ENCODE measurements around the gene TM4SF1. TPM values are rescaled to one million over a fixed set of nuclear protein-coding genes. Genes with fewer than 3 reads are reported as not detected.

The TM4SF1 gene
- total and polyA plus RNA-seq, 2 donors (not counting 3 experiments of a cell fraction or from before 2014, with no cell fraction given) = 559 to 1,407 TPM

DNA sequence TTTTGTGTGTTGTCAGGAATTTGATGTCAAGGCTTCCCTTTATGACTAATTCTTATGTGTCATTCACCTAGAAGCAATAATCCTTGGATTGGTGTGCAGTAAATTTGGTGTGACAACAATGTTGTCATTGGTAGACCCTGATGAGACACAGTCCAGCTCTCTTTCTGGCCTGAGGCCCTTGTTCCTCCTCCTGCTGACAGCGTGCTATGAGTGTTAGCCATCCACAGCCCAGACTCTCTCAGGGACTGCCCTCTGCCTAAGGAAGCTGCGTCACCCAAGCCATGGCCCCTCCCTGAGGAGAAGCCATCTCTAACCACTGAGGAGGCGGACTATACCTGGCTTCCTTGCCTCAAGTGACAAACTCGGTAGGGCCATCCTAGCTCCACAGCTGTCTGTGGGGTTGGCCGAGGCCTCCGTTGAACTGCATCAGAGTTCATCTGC, 13.3 kb upstream of the TM4SF1 start:
- H3K4me2 ChIP-seq (ENCODE audit: insufficient read depth, low read length) = no peak overlapping the region
- no peaks in the 10 kb centered on the region for H4K20me1 ChIP-seq (replicated peaks; ENCODE audit: control insufficient read depth, extremely low read depth, insufficient read depth, low read length)
- intact Hi-C loops (cut with micrococcal nuclease) = no loop called here
- FAIRE-seq (no peak), DNase-seq (ENCODE audit: low read depth, low spot score) (peak; percentile 18)
- dilution Hi-C loops (cut with MboI; ENCODE audit: extremely low pct_ligation_motif_present, low sequenced_read_pairs) = no loop called here
- no peaks in the 10 kb centered on the region for H3K36me3 ChIP-seq (ENCODE audit: control insufficient read depth in 2 of 2, extremely low read depth in 1 of 2, insufficient read depth in 2 of 2, low read length in 2 of 2)
- BruUV-seq (replicated peaks) = no TSS peak
- no peak overlapping the region for H2AFZ ChIP-seq (ENCODE audit: low read depth, low read length)
- H3K27ac ChIP-seq (ENCODE audit: insufficient read depth, low read depth, low read length) = no peak overlapping the region
- no peak overlapping the region for H3K4me3 ChIP-seq (replicated peaks in 1 of 3; ENCODE audit: insufficient read depth in 1 of 3, low read depth in 1 of 3, low read length in 3 of 3)
- H3K9me3 ChIP-seq (replicated peaks; ENCODE audit: control insufficient read depth, insufficient read depth, low read length) = no peaks in the 10 kb centered on the region
- CTCF ChIA-PET = no interaction called here
- no peaks in the 10 kb centered on the region for H3K79me2 ChIP-seq (ENCODE audit: control insufficient read depth, insufficient read depth, low read length)
- peak; percentile 43 for TF ChIP-seq JUN (IDR thresholded peaks at IDR 0.05; ENCODE audit: borderline replicate concordance, insufficient read depth, insufficient read length, low read depth)
- peak; percentile 29 for TF ChIP-seq FOS (IDR thresholded peaks at IDR 0.05; ENCODE audit: borderline replicate concordance, insufficient read depth, low read length)
- no peak for TF ChIP-seq MAX (IDR thresholded peaks at IDR 0.05; ENCODE audit: insufficient read depth, insufficient read length)
- H3K4me1 ChIP-seq (ENCODE audit: control insufficient read depth, extremely low read depth, insufficient read depth, low read length) = peaks cover 45% of the 10 kb centered on the region
- H3K9me1 ChIP-seq (replicated peaks; ENCODE audit: control insufficient read depth, extremely low read depth, insufficient read depth, low read length) = no peaks in the 10 kb centered on the region
- H3K9ac ChIP-seq (replicated peaks; ENCODE audit: extremely low read depth, insufficient read depth, low read length) = no peak overlapping the region
- H3K27me3 ChIP-seq (ENCODE audit: control insufficient read depth in 2 of 2, insufficient read depth in 2 of 2, low read length in 2 of 2) = no peaks in the 10 kb centered on the region
- POLR2A ChIA-PET = interaction anchor here (1.6 kb wide), 1 partner anchor 13 kb away, joined by 6 read pairs; the partner anchor contains the start of gene TM4SF1

DNA sequence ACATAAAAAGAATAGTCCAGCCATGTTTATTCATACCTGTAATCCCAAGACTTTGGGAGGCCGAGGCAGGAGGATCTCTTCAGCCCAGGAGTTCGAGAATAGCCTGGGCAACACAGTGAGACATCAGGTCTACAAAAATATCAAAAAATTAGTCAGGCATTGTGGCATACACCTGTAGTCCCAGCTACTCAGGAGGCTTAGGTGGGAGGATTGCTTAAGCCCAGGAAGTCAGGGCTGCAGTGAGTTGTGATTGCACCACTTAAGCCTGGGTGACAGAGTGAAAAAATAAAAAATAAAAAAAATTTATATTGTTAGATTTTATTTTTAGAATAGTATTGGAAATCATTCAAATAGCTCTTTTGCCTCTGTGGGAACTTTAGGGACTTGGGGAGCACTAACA, 12.8 kb upstream of the TM4SF1 start:
- Histone ChIP-seq H3K9me1 (replicated peaks; ENCODE audit: control insufficient read depth, extremely low read depth, insufficient read depth, low read length) (no peaks in the 10 kb centered on the region), H2AFZ (ENCODE audit: low read depth, low read length) (no peak overlapping the region), H3K27ac (ENCODE audit: insufficient read depth, low read depth, low read length) (no peak overlapping the region), H3K4me2 (ENCODE audit: insufficient read depth, low read length) (no peak overlapping the region), H4K20me1 (replicated peaks; ENCODE audit: control insufficient read depth, extremely low read depth, insufficient read depth, low read length) (no peaks in the 10 kb centered on the region), H3K4me3 (replicated peaks in 1 of 3; ENCODE audit: insufficient read depth in 1 of 3, low read depth in 1 of 3, low read length in 3 of 3) (no peak overlapping the region), H3K9me3 (replicated peaks; ENCODE audit: control insufficient read depth, insufficient read depth, low read length) (no peaks in the 10 kb centered on the region), H3K4me1 (ENCODE audit: control insufficient read depth, extremely low read depth, insufficient read depth, low read length) (peaks cover 42% of the 10 kb centered on the region), H3K36me3 (ENCODE audit: control insufficient read depth in 2 of 2, extremely low read depth in 1 of 2, insufficient read depth in 2 of 2, low read length in 2 of 2) (no peaks in the 10 kb centered on the region), H3K27me3 (ENCODE audit: control insufficient read depth in 2 of 2, insufficient read depth in 2 of 2, low read length in 2 of 2) (no peaks in the 10 kb centered on the region), H3K79me2 (ENCODE audit: control insufficient read depth, insufficient read depth, low read length) (no peaks in the 10 kb centered on the region), H3K9ac (replicated peaks; ENCODE audit: extremely low read depth, insufficient read depth, low read length) (no peak overlapping the region)
- no peak for FAIRE-seq
- TF ChIP-seq FOS (IDR thresholded peaks at IDR 0.05; ENCODE audit: borderline replicate concordance, insufficient read depth, low read length) = no peak
- TF ChIP-seq MAX (IDR thresholded peaks at IDR 0.05; ENCODE audit: insufficient read depth, insufficient read length) = no peak
- no peak for TF ChIP-seq CTCF (IDR thresholded peaks at IDR 0.05; ENCODE audit: extremely low read depth in 1 of 2, insufficient read depth in 1 of 2, low read depth in 1 of 2, low read length in 2 of 2)
- no peak for TF ChIP-seq GATA2 (IDR thresholded peaks at IDR 0.05; ENCODE audit: insufficient read depth, insufficient read length, low read depth, low read length)
- no peak for TF ChIP-seq MYC (IDR thresholded peaks at IDR 0.05; ENCODE audit: low read depth, low read length)
- no peak for TF ChIP-seq EZH2 (IDR thresholded peaks at IDR 0.05; ENCODE audit: borderline replicate concordance, low read depth, low read length, severe bottlenecking)
- TF ChIP-seq JUN (IDR thresholded peaks at IDR 0.05; ENCODE audit: borderline replicate concordance, insufficient read depth, insufficient read length, low read depth) = no peak
- no peak for TF ChIP-seq POLR2AphosphoS5 (IDR thresholded peaks at IDR 0.05; ENCODE audit: insufficient read depth, low read depth, low read length)
- TF ChIP-seq POLR2A (IDR thresholded peaks at IDR 0.05; ENCODE audit: low read depth, low read length) = no peak
- dilution Hi-C loops (cut with MboI; ENCODE audit: extremely low pct_ligation_motif_present, low sequenced_read_pairs) (no loop called here), intact Hi-C loops (cut with micrococcal nuclease) (no loop called here)
- no TSS peak for BruUV-seq (replicated peaks)
- POLR2A ChIA-PET = interaction anchor here (1.6 kb wide), 1 partner anchor 13 kb away, joined by 6 read pairs; the partner anchor contains the start of gene TM4SF1
- CTCF ChIA-PET = no interaction called here
- no peak for DNase-seq (ENCODE audit: low read depth, low spot score)

Data from endothelial cell of umbilical vein (primary cell).